HG03520 (cell line): ENCODE measurements around the gene TMEM108.
A peak's percentile ranks its signal among the peaks of the same experiment; 100 is the strongest.

ENCODE experiments used
- ATAC-seq: cut with Tn5 transposase; IDR thresholded peaks from one replicate; pipeline ENCODE4 v1.9.1; 2021; ENCODE audit warnings: mild to moderate bottlenecking, moderate library complexity; ENCODE audit not compliant: unreplicated experiment

Gene TMEM108

GRCh38 chr3:133377396-133377795, 339.2 kb downstream of the TMEM108 start:
- no peak for ATAC-seq

- no peak for ATAC-seq
These were observed 341.7 kb downstream of the TMEM108 start for GRCh38 chr3:133379926-133380325.

- ATAC-seq, result no peak
These were observed 342.5 kb downstream of the TMEM108 start for GRCh38 chr3:133380481-133381225.

- ATAC-seq, result no peak
These were observed 343.3 kb downstream of the TMEM108 start for GRCh38 chr3:133381346-133382109.

- no peak for ATAC-seq
These were observed 345.0 kb downstream of the TMEM108 start for GRCh38 chr3:133383175-133383574.

- no peak for ATAC-seq
These were observed 345.6 kb downstream of the TMEM108 start for GRCh38 chr3:133383741-133384140.

GRCh38 chr3:133384331-133385027, 346.3 kb downstream of the TMEM108 start:
- ATAC-seq, result peak; percentile 91

- ATAC-seq, result no peak
These were observed 348.7 kb downstream of the TMEM108 start for GRCh38 chr3:133386876-133387275.

- no peak for ATAC-seq
These were observed 349.1 kb downstream of the TMEM108 start for GRCh38 chr3:133387341-133387740.

GRCh38 chr3:133388696-133389395, 350.7 kb downstream of the TMEM108 start:
- ATAC-seq, result no peak

GRCh38 chr3:133390715-133391114, 352.5 kb downstream of the TMEM108 start:
- no peak for ATAC-seq

GRCh38 chr3:133393204-133393603, 355.0 kb downstream of the TMEM108 start:
- ATAC-seq, result no peak

- no peak for ATAC-seq
These were observed 355.7 kb downstream of the TMEM108 start for GRCh38 chr3:133393691-133394474.

- no peak for ATAC-seq
These were observed 356.5 kb downstream of the TMEM108 start for GRCh38 chr3:133394561-133395311.

GRCh38 chr3:133396906-133397305, 358.7 kb downstream of the TMEM108 start:
- ATAC-seq, result no peak

GRCh38 chr3:133400006-133400515, 361.9 kb downstream of the TMEM108 start, which contains the start of gene BFSP2:
TSS of gene BFSP2 (plus strand) at chr3:133400056. CDS start at chr3:133400084, 28 bp downstream.
- ATAC-seq, result no peak

GRCh38 chr3:133401374-133402135, 363.4 kb downstream of the TMEM108 start:
- ATAC-seq, result no peak

GRCh38 chr3:133404920-133405319, 366.7 kb downstream of the TMEM108 start:
- no peak for ATAC-seq
